ENCODE results near the gene TRIM15. TPM values are rescaled to one million over a fixed set of nuclear protein-coding genes. Genes with fewer than 3 reads are reported as not detected.

TRIM15 gene
- total and polyA plus RNA-seq, 2 of the 4 experiments (the other 2 are of a cell fraction), result not detected

- CTCF ChIA-PET, result no interaction called here
Measured at GRCh38 chr6:30195951-30196350, 32.6 kb downstream of the TRIM15 start.

More at GRCh38 chr6:30195951-30196350, 32.6 kb downstream of the TRIM15 start:
- peaks cover 2% of the 10 kb centered on the region; the same call in 1 of the 2 replicates for H3K4me1 ChIP-seq (ENCODE audit: control insufficient read depth, insufficient read depth, low read length)
- no peak overlapping the region for H3K4ac ChIP-seq (ENCODE audit: low read depth, low read length)
- H3K9ac ChIP-seq (ENCODE audit: low read depth, low read length), result no peak overlapping the region
- no peak overlapping the region for H2AK9ac ChIP-seq (replicated peaks; ENCODE audit: low read depth, low read length, poor library complexity)
- no peak for TF ChIP-seq CEBPB (IDR thresholded peaks at IDR 0.05; ENCODE audit: low read depth, low read length)
- no peak for TF ChIP-seq RFX5 (IDR thresholded peaks at IDR 0.05; ENCODE audit: low read depth, low read length)
- no peak for TF ChIP-seq MAZ (IDR thresholded peaks at IDR 0.05; ENCODE audit: borderline replicate concordance, low read depth, low read length)
- no peak for TF ChIP-seq MXI1 (IDR thresholded peaks at IDR 0.05; ENCODE audit: borderline replicate concordance, low read depth, low read length)
- TF ChIP-seq USF2 (IDR thresholded peaks at IDR 0.05; ENCODE audit: low read depth, low read length), result no peak
- no peak for TF ChIP-seq FOS (IDR thresholded peaks at IDR 0.05; ENCODE audit: low read depth, low read length)
- no peak for TF ChIP-seq RCOR1 (IDR thresholded peaks at IDR 0.05; ENCODE audit: insufficient replicate concordance, low read length)
- TF ChIP-seq MAFK (IDR thresholded peaks at IDR 0.05; ENCODE audit: low read depth, low read length), result no peak
- TF ChIP-seq, protein P1, sequence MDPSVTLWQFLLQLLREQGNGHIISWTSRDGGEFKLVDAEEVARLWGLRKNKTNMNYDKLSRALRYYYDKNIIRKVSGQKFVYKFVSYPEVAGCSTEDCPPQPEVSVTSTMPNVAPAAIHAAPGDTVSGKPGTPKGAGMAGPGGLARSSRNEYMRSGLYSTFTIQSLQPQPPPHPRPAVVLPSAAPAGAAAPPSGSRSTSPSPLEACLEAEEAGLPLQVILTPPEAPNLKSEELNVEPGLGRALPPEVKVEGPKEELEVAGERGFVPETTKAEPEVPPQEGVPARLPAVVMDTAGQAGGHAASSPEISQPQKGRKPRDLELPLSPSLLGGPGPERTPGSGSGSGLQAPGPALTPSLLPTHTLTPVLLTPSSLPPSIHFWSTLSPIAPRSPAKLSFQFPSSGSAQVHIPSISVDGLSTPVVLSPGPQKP (IDR thresholded peaks at IDR 0.05; ENCODE audit: borderline replicate concordance, low read depth, low read length), result no peak
- TF ChIP-seq RAD21 (IDR thresholded peaks at IDR 0.05; ENCODE audit: low read length), result no peak
- no peak for TF ChIP-seq NFE2L2 (IDR thresholded peaks at IDR 0.05; ENCODE audit: low read depth, low read length)
- no peak for TF ChIP-seq SMC3 (IDR thresholded peaks at IDR 0.05; ENCODE audit: low read depth, low read length)
- no peak for TF ChIP-seq BHLHE40 (IDR thresholded peaks at IDR 0.05; ENCODE audit: low read depth, low read length)
- TF ChIP-seq POLR2A (IDR thresholded peaks at IDR 0.05; ENCODE audit: low read depth, low read length), result no peak
- no peak for TF ChIP-seq CTCF (conservative IDR thresholded peaks at IDR 0.05; ENCODE audit: low read depth, low read length)
- no peak for TF ChIP-seq CHD1 (IDR thresholded peaks at IDR 0.05; ENCODE audit: low read depth, low read length)
- peaks cover 8 to 9% of the 10 kb centered on the region in 2 experiments for H3K79me1 ChIP-seq (ENCODE audit: low read depth in 1 of 2, low read length in 2 of 2)
- no peak overlapping the region for H2BK20ac ChIP-seq (ENCODE audit: low read depth, low read length)
- H3K4me2 ChIP-seq (ENCODE audit: low read depth, low read length), result no peak overlapping the region
- ATAC-seq (ENCODE audit: low read depth) (no peak), DNase-seq (no peak)
- POLR2A ChIA-PET (ENCODE audit: unreplicated experiment), result no interaction called here
- H4K20me1 ChIP-seq (ENCODE audit: insufficient read depth, low read length), result 0 out of 2 replicates have a peak, but pooled peaks cover 2% of the 10 kb centered on the region
- no peak overlapping the region for H3K4me3 ChIP-seq (ENCODE audit: insufficient read depth, low read depth, low read length)
- H3K9me1 ChIP-seq (ENCODE audit: insufficient read depth, low read length), result peaks cover 10% of the 10 kb centered on the region; the same call in 1 of the 2 replicates
- H3K9me3 ChIP-seq (ENCODE audit: control insufficient read depth, insufficient read depth, low read length), result no peaks in the 10 kb centered on the region
- no peak overlapping the region for H4K91ac ChIP-seq (ENCODE audit: insufficient read depth, low read depth, low read length)
- in situ Hi-C loops (cut with MboI; ENCODE audit: low sequenced_read_pairs) (no loop called here), dilution Hi-C loops (cut with HindIII; ENCODE audit: low sequenced_read_pairs, unreplicated experiment) (no loop called here), intact Hi-C loops (cut with micrococcal nuclease) (no loop called here)
- no peak overlapping the region for H2AFZ ChIP-seq (replicated peaks; ENCODE audit: low read length, poor library complexity)
- H2BK5ac ChIP-seq (ENCODE audit: low read depth, low read length, poor library complexity, severe bottlenecking), result no peak overlapping the region
- WGBS, 2 experiments (ENCODE audit: extremely low coverage in 2 of 2, insufficient read length in 1 of 2), result 50% methylated on average over 1 of the region's 1 CpG; no CpG with 5 or more reads in 1 of the 2 experiments
- no peak overlapping the region for H2BK120ac ChIP-seq (ENCODE audit: low read depth, low read length)
- H3K23ac ChIP-seq (ENCODE audit: low read depth, low read length), result no peak overlapping the region
- H3K18ac ChIP-seq (ENCODE audit: low read depth, low read length), result no peak overlapping the region
- no peak overlapping the region for H3K56ac ChIP-seq (ENCODE audit: extremely low read depth, insufficient read depth, low read length)
- H2BK15ac ChIP-seq (ENCODE audit: low read depth, low read length), result no peak overlapping the region
- H3K36me3 ChIP-seq (ENCODE audit: control insufficient read depth, insufficient read depth, low read length), result peaks cover 45% of the 10 kb centered on the region
- H3K27ac ChIP-seq (ENCODE audit: insufficient read depth, low read length), result no peak overlapping the region
- no peak overlapping the region for H2AK5ac ChIP-seq (ENCODE audit: low read depth, low read length)
- H4K5ac ChIP-seq (ENCODE audit: low read depth, low read length), result no peak overlapping the region
- no peak overlapping the region for H4K8ac ChIP-seq (ENCODE audit: low read depth in 2 of 2, low read length in 2 of 2)
- no peak overlapping the region for H3K14ac ChIP-seq (replicated peaks; ENCODE audit: low read depth, low read length)
- no peaks in the 10 kb centered on the region for H3K27me3 ChIP-seq (ENCODE audit: control insufficient read depth, insufficient read depth, low read length)
- no TSS peak for BruUV-seq (replicated peaks)
